HCT116 (cell line): ENCODE results near the gene FOXO3. TPM values are rescaled to one million over a fixed set of nuclear protein-coding genes. Genes with fewer than 3 reads are reported as not detected.

Experiments
- ATAC-seq: fragments of 200-7000 bp; cut with Tn5 transposase; 2 replicates; pipeline ENCODE4 v1.9.1; 2020; ENCODE audit warnings: mild to moderate bottlenecking, moderate library complexity
- BruUV-seq: library from RNA; stranded (reverse); fragments of 400-500 nt; replicated peaks from 2 replicates; lab custom pipeline; 2021; lab: Mats Ljungman, UMichigan
- CTCF ChIA-PET: fragments of 300-600 bp; sonication (Branson Sonifier 250); formaldehyde crosslinking; loops from one replicate; lab custom pipeline; 2021; ENCODE audit warnings: antibody characterized with exemption; lab: Charles Lee
- POLR2A ChIA-PET: fragments of 300-600, 350-600 bp; sonication (Branson Sonifier 250); formaldehyde crosslinking; loops from one replicate; lab custom pipeline; 2021; ENCODE audit warnings: antibody characterized with exemption; lab: Charles Lee
- RAD21 ChIA-PET, 2 experiments: fragments of 300-600 bp; sonication (Branson Sonifier 250); formaldehyde crosslinking; loops; one replicate each; lab custom pipeline; 2023; ENCODE audit warnings: low total read pairs in 2 of 2; ENCODE audit not compliant: uncharacterized antibody in 2 of 2, unreplicated experiment in 2 of 2, low non-redundant PET in 1 of 2; lab: Charles Lee
- DNase-seq: peaks from one replicate; pipeline ENCODE4 v3.0.0-alpha.2; 2010; ENCODE audit warnings: low read depth, low spot score
- H2AFZ ChIP-seq: fragments of 200-600 bp; shearing (Covaris generic), sonication (generic); 2 replicates; pipeline ENCODE4 v1.6.1; 2017; ENCODE audit warnings: low read depth, mixed run types, mixed read lengths, antibody characterized with exemption, low read length; ENCODE audit not compliant: poor library complexity, severe bottlenecking
- H3K27ac ChIP-seq: 2 replicates; pipeline ENCODE4 v1.5.1; 2012; ENCODE audit warnings: low read depth, low read length
- H3K27me3 ChIP-seq: fragments of 200-600 bp; sonication (generic); 2 replicates; pipeline ENCODE4 v1.6.1; 2016; ENCODE audit warnings: mixed run types, low read length, mixed read lengths; ENCODE audit not compliant: insufficient read depth
- H3K36me3 ChIP-seq, 2 experiments: fragments of 200-500 bp in 1 of 2; fragments of 200-600 bp in 1 of 2; sonication (Bioruptor generic) in 1 of 2; sonication (generic) in 1 of 2; 2 replicates each; pipeline versions ENCODE4 v1.5.1 to v1.6.1; 2014 to 2016; ENCODE audit warnings: low read length in 2 of 2, inconsistent platforms in 1 of 2, mixed read lengths in 1 of 2, mixed run types in 1 of 2; ENCODE audit not compliant: insufficient read depth in 2 of 2, control insufficient read depth in 1 of 2
- H3K4me1 ChIP-seq, 2 experiments: fragments of 200-600 bp in 1 of 2; sonication (generic) in 1 of 2; 2 replicates each; pipeline versions ENCODE4 v1.5.1 to v1.6.1; 2012 to 2017; ENCODE audit warnings: low read length in 2 of 2, inconsistent platforms in 1 of 2, mild to moderate bottlenecking in 1 of 2, mixed read lengths in 1 of 2, mixed run types in 1 of 2, moderate library complexity in 1 of 2; ENCODE audit not compliant: insufficient read depth in 2 of 2, control insufficient read depth in 1 of 2
- H3K4me2 ChIP-seq: fragments of 200-600 bp; sonication (generic); 2 replicates; pipeline ENCODE4 v1.6.1; 2017; ENCODE audit warnings: mixed run types, low read length, mixed read lengths
- H3K4me3 ChIP-seq, 2 experiments: fragments of 200-600 bp in 1 of 2; sonication (generic) in 1 of 2; replicated peaks in 1 of 2; 2 replicates each; pipeline ENCODE4 v1.5.1; 2011 to 2016; ENCODE audit warnings: low read length in 2 of 2, control low read depth in 1 of 2, low read depth in 1 of 2, mild to moderate bottlenecking in 1 of 2, mixed read lengths in 1 of 2, mixed run types in 1 of 2
- H3K79me2 ChIP-seq: fragments of 200-600 bp; sonication (generic); 2 replicates; pipeline ENCODE4 v1.6.1; 2017; ENCODE audit warnings: mild to moderate bottlenecking, mixed run types, low read length, moderate library complexity, mixed read lengths; ENCODE audit not compliant: insufficient read depth
- H3K9ac ChIP-seq: fragments of 200-600 bp; sonication (generic); 2 replicates; pipeline ENCODE4 v1.6.1; 2016; ENCODE audit warnings: low read length, mixed read lengths
- H3K9me2 ChIP-seq: fragments of 200-600 bp; sonication (generic), shearing (Covaris generic); 2 replicates; pipeline ENCODE4 v1.6.1; 2017; ENCODE audit warnings: mixed run types, mild to moderate bottlenecking, moderate library complexity; ENCODE audit not compliant: insufficient read depth
- H3K9me3 ChIP-seq, 2 experiments: fragments of 200-500 bp in 1 of 2; fragments of 200-600 bp in 1 of 2; sonication (Bioruptor generic) in 1 of 2; sonication (generic) in 1 of 2; 2 replicates each; pipeline ENCODE4 v1.6.1; 2014 to 2017; ENCODE audit warnings: low read length in 2 of 2, mixed read lengths in 2 of 2, inconsistent platforms in 1 of 2, low read depth in 1 of 2, mild to moderate bottlenecking in 1 of 2, mixed run types in 1 of 2, moderate library complexity in 1 of 2; ENCODE audit not compliant: control insufficient read depth in 1 of 2, insufficient read depth in 1 of 2
- H4K20me1 ChIP-seq: fragments of 200-600 bp; sonication (generic), shearing (Covaris generic); 2 replicates; pipeline ENCODE4 v1.6.1; 2017; ENCODE audit warnings: mixed run types, mild to moderate bottlenecking, moderate library complexity; ENCODE audit not compliant: insufficient read depth
- CBX3 ChIP-seq: IDR thresholded peaks from 2 replicates; pipeline ENCODE4 v1.6.1; 2012; ENCODE audit warnings: low read depth
- YY1 ChIP-seq: IDR thresholded peaks from 2 replicates; pipeline ENCODE4 v1.6.1; 2011; ENCODE audit warnings: low read length, low read depth, moderate library complexity, mild to moderate bottlenecking; ENCODE audit not compliant: insufficient replicate concordance; ENCODE audit errors: extremely low read depth
- ZBTB33 ChIP-seq: IDR thresholded peaks from 2 replicates; pipeline ENCODE4 v1.6.1; 2011; ENCODE audit warnings: mild to moderate bottlenecking, low read length, moderate library complexity; ENCODE audit not compliant: insufficient replicate concordance; ENCODE audit errors: extremely low read depth
- intact Hi-C: fragments of 100-400 bp; cut with micrococcal nuclease; formaldehyde crosslinking; loops from 2 replicates; pipeline ENCODE4 v1.10.0; 2022
- total RNA-seq: library from RNA; stranded (reverse); gene quantifications from one replicate; pipeline ENCODE4 v1.2.1, GENCODE V29; 2021; ENCODE audit not compliant: unreplicated experiment

The FOXO3 gene
- total RNA-seq, 1 experiment from 2014 or later, result 40.0 TPM

- intact Hi-C loops, result no loop called here
- Histone ChIP-seq H2AFZ (no peak overlapping the region), H3K36me3 (no peaks in the 10 kb centered on the region), H3K9me2 (no peaks in the 10 kb centered on the region), H3K27me3 (no peaks in the 10 kb centered on the region), H3K79me2 (peaks cover 50% of the 10 kb centered on the region), H3K4me3 (no peak overlapping the region), H3K4me1 (no peaks in the 10 kb centered on the region), H3K9ac (no peak overlapping the region), H3K4me2 (no peak overlapping the region), H3K9me3 (no peaks in the 10 kb centered on the region), H3K27ac (no peak overlapping the region), H4K20me1 (peaks cover 5% of the 10 kb centered on the region; the same call in 1 of the 2 replicates)
- no peak for ATAC-seq
- ChIA-PET RAD21 (no interaction called here), POLR2A (no interaction called here), CTCF (no interaction called here)
- no peak for DNase-seq
- TF ChIP-seq CBX3, result no peak
- TF ChIP-seq ZBTB33, result no peak
- BruUV-seq, result no TSS peak
Measured at GRCh38 chr6:108650325-108650724, 89.6 kb downstream of the FOXO3 start.

GRCh38 chr6:108650781-108651180, 90.1 kb downstream of the FOXO3 start:
- H3K36me3 ChIP-seq, result no peaks in the 10 kb centered on the region
- POLR2A ChIA-PET, result no interaction called here
- H3K9me2 ChIP-seq, result no peaks in the 10 kb centered on the region
- no peaks in the 10 kb centered on the region for H3K9me3 ChIP-seq
- CTCF ChIA-PET, result no interaction called here
- peaks cover 46% of the 10 kb centered on the region for H3K79me2 ChIP-seq
- intact Hi-C loops, result no loop called here
- no peak overlapping the region for H3K9ac ChIP-seq
- H3K4me2 ChIP-seq, result no peak overlapping the region
- TF ChIP-seq YY1, result no peak
- no peak overlapping the region for H2AFZ ChIP-seq
- BruUV-seq, result no TSS peak
- no peaks in the 10 kb centered on the region for H3K4me1 ChIP-seq
- H3K4me3 ChIP-seq, result no peak overlapping the region
- no peak overlapping the region for H3K27ac ChIP-seq
- no peaks in the 10 kb centered on the region for H3K27me3 ChIP-seq
- no peak for ATAC-seq
- peaks cover 5% of the 10 kb centered on the region; the same call in 1 of the 2 replicates for H4K20me1 ChIP-seq
- RAD21 ChIA-PET, result no interaction called here
- no peak for DNase-seq
